HepG2 (cell line): Measurements from ENCODE around the gene HLA-DRA. TPM values are rescaled to one million over a fixed set of nuclear protein-coding genes. Genes with fewer than 3 reads are reported as not detected.

Experiments
- ATAC-seq: fragments of 200-7000 bp; cut with Tn5 transposase; 3 replicates; pipeline ENCODE4 v1.9.1; 2020; ENCODE audit warnings: mild to moderate bottlenecking, moderate library complexity
- BruUV-seq: library from RNA; stranded (reverse); fragments of 400-500 nt; replicated peaks from 2 replicates; lab custom pipeline; 2021; lab: Mats Ljungman, UMichigan
- CTCF ChIA-PET: fragments of 300-600 bp; formaldehyde crosslinking; extraction: SDS; loops from one replicate; lab custom pipeline; 2021; ENCODE audit warnings: low total read pairs, inconsistent platforms, low intra/inter-chr PET ratio; lab: Yijun Ruan, JAX
- POLR2A ChIA-PET: fragments of 350-600 bp; sonication (Branson Sonifier 250); formaldehyde crosslinking; loops from one replicate; lab custom pipeline; 2020; ENCODE audit warnings: antibody characterized with exemption, inconsistent platforms; lab: Yijun Ruan, JAX
- DNase-seq: peaks from one replicate; pipeline ENCODE4 v3.0.0-alpha.2; 2015; ENCODE audit warnings: low spot score
- FAIRE-seq: peaks from 3 replicates; lab custom pipeline; 2011; peaks lifted over from hg19 to GRCh38; lab: Jason Lieb, UNC
- H2AFZ ChIP-seq: one replicate; pipeline ENCODE4 v1.6.1; 2011; ENCODE audit warnings: low read length, inconsistent platforms
- H3K27ac ChIP-seq: fragments of 300-600 bp; 3 replicates; pipeline ENCODE4 v1.8.0; 2011; ENCODE audit warnings: mixed run types, mild to moderate bottlenecking, mixed read lengths, low read length, inconsistent platforms; ENCODE audit not compliant: insufficient read depth; ENCODE audit errors: extremely low read length
- H3K27me3 ChIP-seq, 2 experiments: fragments of 200-600 bp in 1 of 2; 2 replicates in 1 of 2; 3 replicates in 1 of 2; pipeline versions ENCODE4 v1.6.0 to v1.8.0; 2011; ENCODE audit warnings: low read length in 2 of 2, mild to moderate bottlenecking in 2 of 2, moderate library complexity in 2 of 2, inconsistent platforms in 1 of 2; ENCODE audit not compliant: insufficient read depth in 2 of 2, control insufficient read depth in 1 of 2
- H3K36me3 ChIP-seq, 2 experiments: fragments of 200-600 bp in 1 of 2; replicated peaks in 1 of 2; 2 replicates in 1 of 2; 3 replicates in 1 of 2; pipeline versions ENCODE4 v1.5.1 to v1.8.0; 2011; ENCODE audit warnings: low read length in 2 of 2, inconsistent platforms in 1 of 2; ENCODE audit not compliant: insufficient read depth in 2 of 2, control insufficient read depth in 1 of 2
- H3K4me1 ChIP-seq: 2 replicates; pipeline ENCODE4 v1.5.1; 2012; ENCODE audit warnings: low read length, inconsistent platforms; ENCODE audit not compliant: insufficient read depth
- H3K4me2 ChIP-seq: 2 replicates; pipeline ENCODE4 v1.6.0; 2011; ENCODE audit warnings: low read depth, low read length, inconsistent platforms
- H3K4me3 ChIP-seq, 3 experiments: fragments of 200-600 bp in 1 of 3; sonication (generic), shearing (Covaris generic) in 1 of 3; replicated peaks in 1 of 3; 2 replicates each; pipeline ENCODE4 v1.5.1; 2011 to 2016; ENCODE audit warnings: low read length in 3 of 3, inconsistent platforms in 2 of 3, low read depth in 2 of 3, mild to moderate bottlenecking in 2 of 3, control low read depth in 1 of 3, mixed read lengths in 1 of 3; ENCODE audit not compliant: insufficient read depth in 1 of 3
- H3K79me2 ChIP-seq: one replicate; pipeline ENCODE4 v1.6.1; 2011; ENCODE audit warnings: low read length, inconsistent platforms; ENCODE audit not compliant: insufficient read depth
- H3K9ac ChIP-seq: 2 replicates; pipeline ENCODE4 v1.6.0; 2011; ENCODE audit warnings: mild to moderate bottlenecking, low read depth, low read length, inconsistent platforms; ENCODE audit not compliant: insufficient read depth
- H3K9me3 ChIP-seq: 2 replicates; pipeline ENCODE4 v1.5.1; 2012; ENCODE audit warnings: mild to moderate bottlenecking, low read length
- H4K20me1 ChIP-seq: 2 replicates; pipeline ENCODE4 v1.6.0; 2011; ENCODE audit warnings: inconsistent platforms, mild to moderate bottlenecking, low read length, moderate library complexity; ENCODE audit not compliant: insufficient read depth
- BORCS8-MEF2B ChIP-seq: sonication (generic); formaldehyde crosslinking; IDR thresholded peaks from 2 replicates; pipeline ENCODE4 v1.8.0; 2022; ENCODE audit warnings: mild to moderate bottlenecking, missing genetic modification reagents
- CBX5 ChIP-seq: sonication (generic); formaldehyde crosslinking; IDR thresholded peaks from 2 replicates; pipeline ENCODE4 v1.4.0; 2020; ENCODE audit warnings: missing genetic modification reagents, borderline replicate concordance
- GABPB1 ChIP-seq: IDR thresholded peaks from 2 replicates; pipeline ENCODE4 v1.6.1; 2016; ENCODE audit warnings: mild to moderate bottlenecking, missing genetic modification reagents, moderate library complexity, missing compliant biosample characterization
- IKZF4 ChIP-seq: sonication (generic); formaldehyde crosslinking; IDR thresholded peaks from 2 replicates; pipeline ENCODE4 v1.5.1; 2020; ENCODE audit warnings: borderline replicate concordance, mild to moderate bottlenecking, low read depth, missing genetic modification reagents; ENCODE audit errors: not compliant biosample characterization
- IRF2 ChIP-seq: IDR thresholded peaks from 2 replicates; pipeline ENCODE4 v1.6.1; 2018; ENCODE audit warnings: missing genetic modification reagents, missing compliant biosample characterization
- KAT8 ChIP-seq: IDR thresholded peaks from 2 replicates; pipeline ENCODE4 v1.6.1; 2016; ENCODE audit warnings: missing genetic modification reagents, missing compliant biosample characterization
- KLF16 ChIP-seq, 2 experiments: sonication (generic) in 1 of 2; formaldehyde crosslinking in 1 of 2; IDR thresholded peaks; 2 replicates each; pipeline versions ENCODE4 v1.6.1 to v1.8.0; 2016 to 2023; ENCODE audit warnings: missing genetic modification reagents in 2 of 2, missing compliant biosample characterization in 1 of 2
- MEIS1 ChIP-seq: sonication (generic); formaldehyde crosslinking; IDR thresholded peaks from 2 replicates; pipeline ENCODE4 v1.9.0; 2021; ENCODE audit warnings: mild to moderate bottlenecking, missing genetic modification reagents, moderate library complexity, borderline replicate concordance
- MIER3 ChIP-seq: IDR thresholded peaks from 2 replicates; pipeline ENCODE4 v1.6.1; 2016; ENCODE audit warnings: missing compliant biosample characterization, borderline replicate concordance
- RFX5 ChIP-seq: IDR thresholded peaks from 2 replicates; pipeline ENCODE4 v1.6.1; 2011; ENCODE audit warnings: low read depth, low read length, improper control_type of control experiment
- RXRA ChIP-seq: sonication (generic); formaldehyde crosslinking; IDR thresholded peaks from 2 replicates; pipeline ENCODE4 v1.5.1; 2020; ENCODE audit warnings: missing genetic modification reagents
- SALL1 ChIP-seq: sonication (generic); formaldehyde crosslinking; IDR thresholded peaks from 2 replicates; pipeline ENCODE4 v1.8.0; 2022; ENCODE audit warnings: mild to moderate bottlenecking, missing genetic modification reagents
- SMC3 ChIP-seq: IDR thresholded peaks from 2 replicates; pipeline ENCODE4 v1.6.1; 2011; ENCODE audit warnings: low read length, improper control_type of control experiment
- STAT5B ChIP-seq: sonication (generic); formaldehyde crosslinking; IDR thresholded peaks from 2 replicates; pipeline ENCODE4 v1.4.0; 2020; ENCODE audit warnings: missing genetic modification reagents
- XRCC5 ChIP-seq: fragments of 200-400 bp; formaldehyde crosslinking; optimal IDR thresholded peaks from 2 replicates; pipeline ENCODE3; 2017; ENCODE audit warnings: mild to moderate bottlenecking, low read length
- ZBTB3 ChIP-seq: sonication (generic); formaldehyde crosslinking; IDR thresholded peaks from 2 replicates; pipeline ENCODE4 v1.4.0; 2020; ENCODE audit warnings: low read depth, mild to moderate bottlenecking, moderate library complexity, missing genetic modification reagents, borderline replicate concordance
- ZNF180 ChIP-seq: sonication (generic); formaldehyde crosslinking; IDR thresholded peaks from 2 replicates; pipeline ENCODE4 v1.4.0; 2020; ENCODE audit warnings: low read depth, missing genetic modification reagents, borderline replicate concordance
- ZNF260 ChIP-seq: sonication (generic); formaldehyde crosslinking; IDR thresholded peaks from 2 replicates; pipeline ENCODE4 v1.4.0; 2020; ENCODE audit warnings: missing genetic modification reagents, low read depth, mild to moderate bottlenecking, borderline replicate concordance
- ZNF329 ChIP-seq: sonication (generic); formaldehyde crosslinking; IDR thresholded peaks from 2 replicates; pipeline ENCODE4 v1.9.0; 2021; ENCODE audit warnings: low read depth, mild to moderate bottlenecking, missing genetic modification reagents
- ZNF678 ChIP-seq: sonication (generic); formaldehyde crosslinking; IDR thresholded peaks from 2 replicates; pipeline ENCODE4 v1.4.0; 2020; ENCODE audit warnings: mild to moderate bottlenecking, missing genetic modification reagents
- ZNF720 ChIP-seq: sonication (generic); formaldehyde crosslinking; IDR thresholded peaks from 2 replicates; pipeline ENCODE4 v1.4.0; 2020; ENCODE audit warnings: missing genetic modification reagents
- WGBS: methylation state at CpG from one replicate; pipeline ENCODE4 v1.1.6; 2017; ENCODE audit warnings: low lambda C conversion rate; 5-methylcytosine and 5-hydroxymethylcytosine counted together
- in situ Hi-C: cut with HindIII; loops from 2 replicates; pipeline ENCODE4 v1.10.0; 2017; ENCODE audit warnings: low pct_unique_long_range_greater_than_20kb; ENCODE audit not compliant: extremely low pct_ligation_motif_present
- intact Hi-C: fragments of 100-400 bp; cut with micrococcal nuclease; formaldehyde crosslinking; loops from one replicate; pipeline ENCODE4 v1.10.0; 2022; ENCODE audit not compliant: unreplicated experiment
- polyA plus RNA-seq, 8 experiments: library from polyadenylated mRNA; depleted of rRNA in 3 of 8; stranded (reverse) in 7 of 8; unstranded in 1 of 8; fragments of >200 nt; fragmentation: Illumina TruSeq in 4 of 8; extraction: Trizol in 4 of 8; gene quantifications; 2 replicates each; pipeline versions ENCODE4 v1.2.1 to v1.2.3, GENCODE V29; 2011 to 2016; ENCODE audit warnings: low read depth in 4 of 8, missing spikeins in 1 of 8, mixed read lengths in 1 of 8; ENCODE audit not compliant: insufficient read depth in 1 of 8
- total RNA-seq, 5 experiments: library from RNA; depleted of rRNA; stranded (reverse); fragments of >200 nt; fragmentation: Illumina TruSeq; extraction: Trizol; gene quantifications; 2 replicates each; pipeline ENCODE4 v1.2.3, GENCODE V29; 2016; ENCODE audit warnings: low read depth in 1 of 5
- TF ChIP-seq, protein P1 (sequence below): sonication (generic); formaldehyde crosslinking; IDR thresholded peaks from 2 replicates; pipeline ENCODE4 v1.4.0; 2020; ENCODE audit warnings: missing genetic modification reagents
- TF ChIP-seq, protein P2 (sequence below): IDR thresholded peaks from 2 replicates; pipeline ENCODE4 v1.6.1; 2016; ENCODE audit warnings: missing compliant biosample characterization, missing genetic modification reagents, borderline replicate concordance

The HLA-DRA gene
- total and polyA plus RNA-seq, 2 of the 13 experiments (the other 11 are each of a cell fraction or from before 2014, with no cell fraction given): not detected

DNA sequence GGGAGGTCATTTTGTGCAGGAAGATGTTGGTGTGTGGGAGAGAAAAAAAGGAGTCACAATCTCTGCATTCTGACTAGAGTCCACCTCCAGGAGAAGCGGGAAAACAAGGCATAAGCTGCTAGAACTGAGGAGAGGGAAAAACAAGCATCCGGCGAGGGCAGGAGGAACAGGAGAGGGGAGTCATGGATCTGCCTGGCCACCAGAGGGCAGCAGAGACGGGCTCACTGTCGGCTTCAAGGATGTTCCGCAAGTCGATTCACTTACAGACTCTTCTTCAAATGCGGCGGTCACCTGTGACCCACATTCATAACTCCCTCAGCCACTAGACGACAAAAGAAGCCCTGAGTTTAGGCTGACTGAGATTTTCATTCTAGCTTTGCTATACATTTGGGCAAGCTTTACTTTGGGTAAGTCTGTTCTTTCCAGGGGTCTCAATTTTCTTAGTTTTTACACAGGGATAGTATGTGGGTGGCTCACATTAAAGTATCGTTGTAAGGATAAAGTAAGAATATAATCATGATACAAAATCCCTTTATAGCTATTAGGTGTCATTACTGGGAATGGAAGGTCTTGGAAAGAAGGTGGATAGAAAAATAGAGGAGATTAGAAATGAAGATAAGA lies 26.1 kb upstream of the HLA-DRA start:
- Histone ChIP-seq H4K20me1 (no peaks in the 10 kb centered on the region), H3K9me3 (no peaks in the 10 kb centered on the region), H3K27me3 (peaks cover 5 to 33% of the 10 kb centered on the region in 2 experiments; a peak in 4 of 5 replicates), H3K4me2 (no peak overlapping the region), H3K36me3 (no peaks in the 10 kb centered on the region), H3K27ac (no peak overlapping the region), H3K4me3 (no peak overlapping the region), H3K79me2 (no peaks in the 10 kb centered on the region), H2AFZ (no peak overlapping the region), H3K9ac (no peak overlapping the region), H3K4me1 (no peaks in the 10 kb centered on the region)
- in situ Hi-C loops: loop anchor here (5.0 kb wide), 1 partner anchor 384 kb away; no protein-coding TSS in a partner anchor
- DNase-seq (peak; percentile 50), FAIRE-seq (peak; percentile 92), ATAC-seq (peak; percentile 88)
- no TSS peak for BruUV-seq
- CTCF ChIA-PET: interaction anchor here (1.0 to 4.8 kb wide), 7 partner anchors 19 to 455 kb away, joined by 4 to 36 read pairs (median 9); no protein-coding TSS in a partner anchor
- intact Hi-C loops: loop anchor here (1.0 kb wide), 2 partner anchors 373 to 384 kb away; no protein-coding TSS in a partner anchor
- 5% methylated on average over 11 of the region's 11 CpGs for WGBS
- POLR2A ChIA-PET: no interaction called here
- TF ChIP-seq GABPB1 (CRISPR knock-in tag): peak; percentile 32; the same call in 1 of the 2 replicates
- TF ChIP-seq MIER3 (CRISPR knock-in tag): 0 out of 2 replicates have a peak, but pooled peaks have one; percentile 29
- peak; percentile 23; the same call in 1 of the 2 replicates for TF ChIP-seq KAT8 (CRISPR knock-in tag)
- TF ChIP-seq SMC3: peak; percentile 90
- TF ChIP-seq, protein P1, sequence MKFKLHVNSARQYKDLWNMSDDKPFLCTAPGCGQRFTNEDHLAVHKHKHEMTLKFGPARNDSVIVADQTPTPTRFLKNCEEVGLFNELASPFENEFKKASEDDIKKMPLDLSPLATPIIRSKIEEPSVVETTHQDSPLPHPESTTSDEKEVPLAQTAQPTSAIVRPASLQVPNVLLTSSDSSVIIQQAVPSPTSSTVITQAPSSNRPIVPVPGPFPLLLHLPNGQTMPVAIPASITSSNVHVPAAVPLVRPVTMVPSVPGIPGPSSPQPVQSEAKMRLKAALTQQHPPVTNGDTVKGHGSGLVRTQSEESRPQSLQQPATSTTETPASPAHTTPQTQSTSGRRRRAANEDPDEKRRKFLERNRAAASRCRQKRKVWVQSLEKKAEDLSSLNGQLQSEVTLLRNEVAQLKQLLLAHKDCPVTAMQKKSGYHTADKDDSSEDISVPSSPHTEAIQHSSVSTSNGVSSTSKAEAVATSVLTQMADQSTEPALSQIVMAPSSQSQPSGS (CRISPR knock-in tag): 0 out of 2 replicates have a peak, but pooled peaks have one; percentile 20
- 0 out of 2 replicates have a peak, but pooled peaks have one; percentile 28 for TF ChIP-seq BORCS8-MEF2B (CRISPR knock-in tag)
- TF ChIP-seq IKZF4 (CRISPR knock-in tag): peak; percentile 37
- 0 out of 2 replicates have a peak, but pooled peaks have one; percentile 25 for TF ChIP-seq SALL1 (CRISPR knock-in tag)
- no peak for TF ChIP-seq STAT5B (CRISPR knock-in tag)
- no peak for TF ChIP-seq ZNF720 (CRISPR knock-in tag)
- TF ChIP-seq MEIS1: no peak
- peak; percentile 79 for TF ChIP-seq XRCC5
- no peak for TF ChIP-seq ZNF329 (CRISPR knock-in tag)
- no peak for TF ChIP-seq ZNF260 (CRISPR knock-in tag)
- TF ChIP-seq, protein P2, sequence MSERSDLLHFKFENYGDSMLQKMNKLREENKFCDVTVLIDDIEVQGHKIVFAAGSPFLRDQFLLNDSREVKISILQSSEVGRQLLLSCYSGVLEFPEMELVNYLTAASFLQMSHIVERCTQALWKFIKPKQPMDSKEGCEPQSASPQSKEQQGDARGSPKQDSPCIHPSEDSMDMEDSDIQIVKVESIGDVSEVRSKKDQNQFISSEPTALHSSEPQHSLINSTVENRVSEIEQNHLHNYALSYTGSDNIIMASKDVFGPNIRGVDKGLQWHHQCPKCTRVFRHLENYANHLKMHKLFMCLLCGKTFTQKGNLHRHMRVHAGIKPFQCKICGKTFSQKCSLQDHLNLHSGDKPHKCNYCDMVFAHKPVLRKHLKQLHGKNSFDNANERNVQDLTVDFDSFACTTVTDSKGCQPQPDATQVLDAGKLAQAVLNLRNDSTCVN: no peak
- TF ChIP-seq ZBTB3 (CRISPR knock-in tag): no peak
- TF ChIP-seq ZNF678 (CRISPR knock-in tag): no peak
- 0 out of 2 replicates have a peak, but pooled peaks have one; percentile 40 for TF ChIP-seq CBX5 (CRISPR knock-in tag)
- TF ChIP-seq ZNF180 (CRISPR knock-in tag): no peak
- TF ChIP-seq KLF16 (CRISPR knock-in tag; IDR thresholded peaks at IDR 0.05): peak in 1 of 2 experiments; percentile 49; a peak in 1 of 4 replicates
- peak; percentile 41; the same call in 1 of the 2 replicates for TF ChIP-seq IRF2 (CRISPR knock-in tag)
- TF ChIP-seq RFX5: no peak
- 0 out of 2 replicates have a peak, but pooled peaks have one; percentile 22 for TF ChIP-seq RXRA (CRISPR knock-in tag)
